HepG2 (cell line): ENCODE results near the gene FAM83E. TPM values are rescaled to one million over a fixed set of nuclear protein-coding genes. Genes with fewer than 3 reads are reported as not detected.
A peak's percentile ranks its signal among the peaks of the same experiment; 100 is the strongest.

Experiments
- ATF7 ChIP-seq, 2 experiments: fragments of 450-650 bp in 1 of 2; sonication (generic) in 1 of 2; formaldehyde crosslinking in 1 of 2; IDR thresholded peaks; 2 replicates each; pipeline versions ENCODE4 v1.4.0 to v1.6.1; 2016 to 2020; ENCODE audit warnings: antibody characterized with exemption in 1 of 2, mild to moderate bottlenecking in 1 of 2, missing genetic modification reagents in 1 of 2
- CBX1 ChIP-seq: IDR thresholded peaks from one replicate; pipeline ENCODE4 v1.6.1; 2016; ENCODE audit warnings: antibody characterized with exemption, low read depth
- CEBPB ChIP-seq: IDR thresholded peaks from 2 replicates; pipeline ENCODE4 v1.6.1; 2011; ENCODE audit warnings: low read depth, low read length, improper control_type of control experiment, borderline replicate concordance
- ERF ChIP-seq: IDR thresholded peaks from 2 replicates; pipeline ENCODE4 v1.6.1; 2018; ENCODE audit warnings: missing biosample characterization, missing genetic modification reagents
- RXRB ChIP-seq: IDR thresholded peaks from 2 replicates; pipeline ENCODE4 v1.6.1; 2016; ENCODE audit warnings: borderline replicate concordance, missing genetic modification reagents, missing compliant biosample characterization
- SALL1 ChIP-seq: sonication (generic); formaldehyde crosslinking; IDR thresholded peaks from 2 replicates; pipeline ENCODE4 v1.8.0; 2022; ENCODE audit warnings: mild to moderate bottlenecking, missing genetic modification reagents
- SAP130 ChIP-seq: IDR thresholded peaks from 2 replicates; pipeline ENCODE4 v1.6.1; 2016; ENCODE audit warnings: low read depth
- SRSF1 ChIP-seq: fragments of 200-400 bp; formaldehyde crosslinking; optimal IDR thresholded peaks from 2 replicates; pipeline ENCODE3; 2017; ENCODE audit warnings: mild to moderate bottlenecking, low read depth, low read length, moderate library complexity
- TEAD3 ChIP-seq: optimal IDR thresholded peaks from 2 replicates; pipeline ENCODE3; 2016; ENCODE audit warnings: borderline replicate concordance
- TOPORS ChIP-seq: sonication (generic); formaldehyde crosslinking; IDR thresholded peaks from 2 replicates; pipeline ENCODE4 v1.8.0; 2023; ENCODE audit warnings: mild to moderate bottlenecking, missing genetic modification reagents
- WIZ ChIP-seq: sonication (generic); formaldehyde crosslinking; IDR thresholded peaks from 2 replicates; pipeline ENCODE4 v1.5.1; 2020; ENCODE audit warnings: mild to moderate bottlenecking, missing genetic modification reagents
- XRCC5 ChIP-seq: fragments of 200-400 bp; formaldehyde crosslinking; optimal IDR thresholded peaks from 2 replicates; pipeline ENCODE3; 2017; ENCODE audit warnings: mild to moderate bottlenecking, low read length
- ZFY ChIP-seq: sonication (generic); formaldehyde crosslinking; IDR thresholded peaks from 2 replicates; pipeline ENCODE4 v1.4.0; 2020; ENCODE audit warnings: missing genetic modification reagents
- ZNF138 ChIP-seq: sonication (generic); formaldehyde crosslinking; IDR thresholded peaks from 2 replicates; pipeline ENCODE4 v1.5.0; 2020; ENCODE audit warnings: mild to moderate bottlenecking, low read depth, missing genetic modification reagents
- ZNF292 ChIP-seq: sonication (generic); formaldehyde crosslinking; IDR thresholded peaks from 2 replicates; pipeline ENCODE4 v1.8.1; 2022; ENCODE audit warnings: mild to moderate bottlenecking, low read depth, missing genetic modification reagents, borderline replicate concordance
- ZNF329 ChIP-seq: sonication (generic); formaldehyde crosslinking; IDR thresholded peaks from 2 replicates; pipeline ENCODE4 v1.9.0; 2021; ENCODE audit warnings: low read depth, mild to moderate bottlenecking, missing genetic modification reagents
- ZNF768 ChIP-seq: sonication (generic); formaldehyde crosslinking; IDR thresholded peaks from 2 replicates; pipeline ENCODE4 v1.4.0; 2020; ENCODE audit warnings: missing genetic modification reagents
- ZSCAN25 ChIP-seq: sonication (generic); formaldehyde crosslinking; IDR thresholded peaks from 2 replicates; pipeline ENCODE4 v1.8.0; 2022; ENCODE audit warnings: mild to moderate bottlenecking, missing genetic modification reagents
- ZSCAN30 ChIP-seq: sonication (generic); formaldehyde crosslinking; IDR thresholded peaks from 2 replicates; pipeline ENCODE4 v1.5.0; 2020; ENCODE audit warnings: mild to moderate bottlenecking, missing genetic modification reagents
- polyA plus RNA-seq, 8 experiments: library from polyadenylated mRNA; depleted of rRNA in 3 of 8; stranded (reverse) in 7 of 8; unstranded in 1 of 8; fragments of >200 nt; fragmentation: Illumina TruSeq in 4 of 8; extraction: Trizol in 4 of 8; gene quantifications; 2 replicates each; pipeline versions ENCODE4 v1.2.1 to v1.2.3, GENCODE V29; 2011 to 2016; ENCODE audit warnings: low read depth in 4 of 8, missing spikeins in 1 of 8, mixed read lengths in 1 of 8; ENCODE audit not compliant: insufficient read depth in 1 of 8
- total RNA-seq, 5 experiments: library from RNA; depleted of rRNA; stranded (reverse); fragments of >200 nt; fragmentation: Illumina TruSeq; extraction: Trizol; gene quantifications; 2 replicates each; pipeline ENCODE4 v1.2.3, GENCODE V29; 2016; ENCODE audit warnings: low read depth in 1 of 5
- TF ChIP-seq, protein P1 (sequence below): sonication (generic); formaldehyde crosslinking; IDR thresholded peaks from 2 replicates; pipeline ENCODE4 v1.4.0; 2020; ENCODE audit warnings: missing genetic modification reagents
- TF ChIP-seq, protein P2 (sequence below): sonication (generic); formaldehyde crosslinking; IDR thresholded peaks from 2 replicates; pipeline ENCODE4 v1.5.1; 2020; ENCODE audit warnings: missing genetic modification reagents, mild to moderate bottlenecking, borderline replicate concordance
- TF ChIP-seq, protein P3 (sequence below): sonication (generic); formaldehyde crosslinking; IDR thresholded peaks from 2 replicates; pipeline ENCODE4 v1.9.0; 2022; ENCODE audit warnings: low read depth, missing genetic modification reagents
- TF ChIP-seq, protein P4 (sequence below): sonication (generic); formaldehyde crosslinking; IDR thresholded peaks from 2 replicates; pipeline ENCODE4 v1.4.0; 2020; ENCODE audit warnings: missing genetic modification reagents
- TF ChIP-seq, protein P5 (sequence below): sonication (generic); formaldehyde crosslinking; IDR thresholded peaks from 2 replicates; pipeline ENCODE4 v1.4.0; 2020; ENCODE audit warnings: missing genetic modification reagents, borderline replicate concordance

FAM83E gene
- total and polyA plus RNA-seq, 2 of the 13 experiments (the other 11 are each of a cell fraction or from before 2014, with no cell fraction given), result 0.18 to 0.60 TPM

DNA sequence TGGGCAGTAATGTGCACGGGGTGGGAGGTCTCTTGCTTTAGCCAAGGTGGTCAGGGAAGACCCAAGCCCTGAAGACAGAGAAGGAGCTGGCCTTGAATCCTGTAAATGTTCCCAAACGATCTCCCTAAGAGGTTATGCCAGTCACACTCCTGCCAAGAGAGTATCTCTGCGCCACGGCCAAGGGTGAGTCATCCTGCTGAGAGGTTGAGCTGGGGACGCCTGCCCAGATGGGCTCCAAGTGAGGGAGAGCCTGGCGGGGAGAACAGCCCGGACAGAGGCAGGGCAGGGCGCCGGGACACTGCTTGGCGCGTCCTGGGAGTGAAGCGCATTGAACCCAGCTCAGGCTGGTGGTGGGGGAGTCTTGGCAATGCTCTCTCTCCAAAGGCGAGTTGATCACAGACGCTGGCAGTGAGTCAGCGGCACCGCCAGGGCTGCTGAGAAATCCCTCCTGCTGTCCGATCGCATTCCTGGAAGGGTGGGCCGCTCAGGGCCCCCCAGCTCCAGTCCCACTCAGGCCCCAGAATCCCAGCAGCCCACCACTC, 46.5 kb downstream of the FAM83E start (continued):
- TF ChIP-seq ERF (CRISPR knock-in tag) (no peak), SALL1 (peak; percentile 26; the same call in 1 of the 2 replicates), SRSF1 (no peak), ZNF329 (no peak), CEBPB (no peak), SAP130 (CRISPR knock-in tag) (0 out of 2 replicates have a peak, but pooled peaks have one; percentile 33), ZFY (CRISPR knock-in tag) (peak; percentile 31; the same call in 1 of the 2 replicates), ZNF768 (CRISPR knock-in tag) (peak; percentile 62; the same call in 1 of the 2 replicates), ZSCAN25 (CRISPR knock-in tag) (0 out of 2 replicates have a peak, but pooled peaks have one; percentile 36), ZSCAN30 (no peak), ZNF138 (CRISPR knock-in tag) (no peak), ZNF292 (CRISPR knock-in tag) (peak; percentile 46; the same call in 1 of the 2 replicates), WIZ (no peak), ATF7 (IDR thresholded peaks at IDR 0.05) (no peak), ATF7 (CRISPR knock-in tag; IDR thresholded peaks at IDR 0.05) (no peak), RXRB (0 out of 2 replicates have a peak, but pooled peaks have one; percentile 23), CBX1 (no peak), XRCC5 (peak; percentile 70), TOPORS (CRISPR knock-in tag) (no peak), TEAD3 (CRISPR knock-in tag) (no peak)
- TF ChIP-seq, protein P1, sequence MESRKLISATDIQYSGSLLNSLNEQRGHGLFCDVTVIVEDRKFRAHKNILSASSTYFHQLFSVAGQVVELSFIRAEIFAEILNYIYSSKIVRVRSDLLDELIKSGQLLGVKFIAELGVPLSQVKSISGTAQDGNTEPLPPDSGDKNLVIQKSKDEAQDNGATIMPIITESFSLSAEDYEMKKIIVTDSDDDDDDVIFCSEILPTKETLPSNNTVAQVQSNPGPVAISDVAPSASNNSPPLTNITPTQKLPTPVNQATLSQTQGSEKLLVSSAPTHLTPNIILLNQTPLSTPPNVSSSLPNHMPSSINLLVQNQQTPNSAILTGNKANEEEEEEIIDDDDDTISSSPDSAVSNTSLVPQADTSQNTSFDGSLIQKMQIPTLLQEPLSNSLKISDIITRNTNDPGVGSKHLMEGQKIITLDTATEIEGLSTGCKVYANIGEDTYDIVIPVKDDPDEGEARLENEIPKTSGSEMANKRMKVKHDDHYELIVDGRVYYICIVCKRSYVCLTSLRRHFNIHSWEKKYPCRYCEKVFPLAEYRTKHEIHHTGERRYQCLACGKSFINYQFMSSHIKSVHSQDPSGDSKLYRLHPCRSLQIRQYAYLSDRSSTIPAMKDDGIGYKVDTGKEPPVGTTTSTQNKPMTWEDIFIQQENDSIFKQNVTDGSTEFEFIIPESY (CRISPR knock-in tag), result peak; percentile 44; the same call in 1 of the 2 replicates
- TF ChIP-seq, protein P2, sequence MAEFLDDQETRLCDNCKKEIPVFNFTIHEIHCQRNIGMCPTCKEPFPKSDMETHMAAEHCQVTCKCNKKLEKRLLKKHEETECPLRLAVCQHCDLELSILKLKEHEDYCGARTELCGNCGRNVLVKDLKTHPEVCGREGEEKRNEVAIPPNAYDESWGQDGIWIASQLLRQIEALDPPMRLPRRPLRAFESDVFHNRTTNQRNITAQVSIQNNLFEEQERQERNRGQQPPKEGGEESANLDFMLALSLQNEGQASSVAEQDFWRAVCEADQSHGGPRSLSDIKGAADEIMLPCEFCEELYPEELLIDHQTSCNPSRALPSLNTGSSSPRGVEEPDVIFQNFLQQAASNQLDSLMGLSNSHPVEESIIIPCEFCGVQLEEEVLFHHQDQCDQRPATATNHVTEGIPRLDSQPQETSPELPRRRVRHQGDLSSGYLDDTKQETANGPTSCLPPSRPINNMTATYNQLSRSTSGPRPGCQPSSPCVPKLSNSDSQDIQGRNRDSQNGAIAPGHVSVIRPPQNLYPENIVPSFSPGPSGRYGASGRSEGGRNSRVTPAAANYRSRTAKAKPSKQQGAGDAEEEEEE, result no peak
- TF ChIP-seq, protein P3, sequence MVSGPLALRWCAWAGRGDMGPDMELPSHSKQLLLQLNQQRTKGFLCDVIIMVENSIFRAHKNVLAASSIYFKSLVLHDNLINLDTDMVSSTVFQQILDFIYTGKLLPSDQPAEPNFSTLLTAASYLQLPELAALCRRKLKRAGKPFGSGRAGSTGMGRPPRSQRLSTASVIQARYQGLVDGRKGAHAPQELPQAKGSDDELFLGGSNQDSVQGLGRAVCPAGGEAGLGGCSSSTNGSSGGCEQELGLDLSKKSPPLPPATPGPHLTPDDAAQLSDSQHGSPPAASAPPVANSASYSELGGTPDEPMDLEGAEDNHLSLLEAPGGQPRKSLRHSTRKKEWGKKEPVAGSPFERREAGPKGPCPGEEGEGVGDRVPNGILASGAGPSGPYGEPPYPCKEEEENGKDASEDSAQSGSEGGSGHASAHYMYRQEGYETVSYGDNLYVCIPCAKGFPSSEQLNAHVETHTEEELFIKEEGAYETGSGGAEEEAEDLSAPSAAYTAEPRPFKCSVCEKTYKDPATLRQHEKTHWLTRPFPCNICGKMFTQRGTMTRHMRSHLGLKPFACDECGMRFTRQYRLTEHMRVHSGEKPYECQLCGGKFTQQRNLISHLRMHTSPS, result peak; percentile 72
- TF ChIP-seq, protein P4, sequence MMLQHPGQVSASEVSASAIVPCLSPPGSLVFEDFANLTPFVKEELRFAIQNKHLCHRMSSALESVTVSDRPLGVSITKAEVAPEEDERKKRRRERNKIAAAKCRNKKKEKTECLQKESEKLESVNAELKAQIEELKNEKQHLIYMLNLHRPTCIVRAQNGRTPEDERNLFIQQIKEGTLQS, result peak; percentile 73
- TF ChIP-seq, protein P5, sequence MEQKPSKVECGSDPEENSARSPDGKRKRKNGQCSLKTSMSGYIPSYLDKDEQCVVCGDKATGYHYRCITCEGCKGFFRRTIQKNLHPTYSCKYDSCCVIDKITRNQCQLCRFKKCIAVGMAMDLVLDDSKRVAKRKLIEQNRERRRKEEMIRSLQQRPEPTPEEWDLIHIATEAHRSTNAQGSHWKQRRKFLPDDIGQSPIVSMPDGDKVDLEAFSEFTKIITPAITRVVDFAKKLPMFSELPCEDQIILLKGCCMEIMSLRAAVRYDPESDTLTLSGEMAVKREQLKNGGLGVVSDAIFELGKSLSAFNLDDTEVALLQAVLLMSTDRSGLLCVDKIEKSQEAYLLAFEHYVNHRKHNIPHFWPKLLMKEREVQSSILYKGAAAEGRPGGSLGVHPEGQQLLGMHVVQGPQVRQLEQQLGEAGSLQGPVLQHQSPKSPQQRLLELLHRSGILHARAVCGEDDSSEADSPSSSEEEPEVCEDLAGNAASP (CRISPR knock-in tag), result peak; percentile 33; the same call in 1 of the 2 replicates
